BLaER1 treated with 17β-estradiol and CSF1 and Interleukin-3, amounts not matched to agents 10 nM and 100 nM (cell line): ENCODE data around the gene TMEM179.

Experiments
- H3K27ac ChIP-seq, 11 experiments: shearing (Covaris generic); formaldehyde crosslinking; 2 replicates each; pipeline ENCODE4 v1.8.1; 2022
- H3K27me3 ChIP-seq, 11 experiments: shearing (Covaris generic); formaldehyde crosslinking; 2 replicates each; pipeline ENCODE4 v1.8.1; 2022
- H3K36me3 ChIP-seq, 11 experiments: shearing (Covaris generic); formaldehyde crosslinking; 2 replicates each; pipeline ENCODE4 v1.8.1; 2022
- H3K4me1 ChIP-seq, 10 experiments: shearing (Covaris generic); formaldehyde crosslinking; 2 replicates each; pipeline ENCODE4 v1.8.1; 2022
- H3K4me2 ChIP-seq, 11 experiments: shearing (Covaris generic); formaldehyde crosslinking; 2 replicates each; pipeline ENCODE4 v1.8.1; 2022
- H3K4me3 ChIP-seq, 10 experiments: shearing (Covaris generic); formaldehyde crosslinking; 2 replicates each; pipeline ENCODE4 v1.8.1; 2022
- H3K9ac ChIP-seq, 11 experiments: shearing (Covaris generic); formaldehyde crosslinking; 2 replicates each; pipeline ENCODE4 v1.8.1; 2022
- H3K9me3 ChIP-seq, 11 experiments: shearing (Covaris generic); formaldehyde crosslinking; replicated peaks in 1 of 11; 2 replicates each; pipeline ENCODE4 v1.8.1; 2022
- H4K20me1 ChIP-seq, 11 experiments: shearing (Covaris generic); formaldehyde crosslinking; 2 replicates each; pipeline ENCODE4 v1.8.1; 2022
- Cebpa-rat ChIP-seq, 11 experiments: shearing (Covaris generic); IDR thresholded peaks; 2 replicates each; pipeline ENCODE4 v1.8.1; 2022

The TMEM179 gene

GRCh38 chr14:104650057-104650980 is 45.7 kb upstream of the TMEM179 start:
- H3K4me3 ChIP-seq: peak overlapping the region; percentile 60 to 76 (median 66)
- peak overlapping the region; percentile 75 to 87 (median 83) for H3K9ac ChIP-seq
- H3K4me1 ChIP-seq: peaks cover 45 to 60% (median 52%) of the 10 kb centered on the region in 10 experiments
- peak overlapping the region; percentile 60 to 90 (median 82); a peak in 21 of 22 replicates for H3K27ac ChIP-seq
- H3K4me2 ChIP-seq: peak overlapping the region; percentile 85 to 99 (median 92)
- H3K27me3 ChIP-seq: no peaks in the 10 kb centered on the region
- peaks cover 39 to 59% (median 52%) of the 10 kb centered on the region in 11 experiments for H3K9me3 ChIP-seq
- H4K20me1 ChIP-seq: no peaks in the 10 kb centered on the region
- H3K36me3 ChIP-seq: peaks cover 0 to 20% (median 7%) of the 10 kb centered on the region in 11 experiments; a peak in 9 of 22 replicates
- no peak for TF ChIP-seq Cebpa-rat (IDR thresholded peaks at IDR 0.05)

DNA sequence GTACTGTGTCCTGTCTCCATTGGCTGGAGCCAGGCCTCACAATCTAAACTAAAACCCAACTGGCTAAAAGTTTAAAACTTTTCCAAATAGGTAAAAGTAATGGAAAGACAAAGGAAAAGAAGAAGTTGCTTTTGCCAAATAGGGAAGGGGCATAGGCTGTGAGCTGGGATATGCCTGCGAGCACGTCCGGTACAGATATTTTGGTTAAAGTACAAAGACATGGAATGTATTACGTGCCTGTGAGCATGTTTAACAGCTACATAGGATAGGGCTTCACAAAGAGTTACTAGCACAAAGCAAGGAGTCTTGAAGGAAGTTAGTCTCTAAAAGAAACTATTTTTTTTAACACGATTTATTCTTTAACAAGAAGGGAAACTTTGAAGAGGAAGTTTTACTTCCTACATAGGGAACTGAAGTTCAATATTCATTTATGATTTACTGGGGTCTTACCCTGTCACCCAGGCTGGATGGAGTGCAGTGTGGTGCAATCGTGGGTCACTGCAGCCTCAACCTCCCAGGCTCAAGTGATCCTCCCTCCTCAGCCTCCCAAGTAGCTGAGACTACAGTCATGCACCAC is 43.0 kb upstream of the TMEM179 start:
- no peak overlapping the region for H3K4me3 ChIP-seq
- 0 out of 22 replicates have a peak overlapping the region, but pooled peaks of 1 of the 11 experiments have one; percentile 4 for H3K9ac ChIP-seq
- peaks cover 69 to 86% (median 76%) of the 10 kb centered on the region in 10 experiments for H3K4me1 ChIP-seq
- no peak; a peak in 1 of 22 replicates for TF ChIP-seq Cebpa-rat (IDR thresholded peaks at IDR 0.05)
- peaks cover 0 to 8% (median 0%) of the 10 kb centered on the region in 11 experiments; a peak in 5 of 22 replicates for H3K36me3 ChIP-seq
- no peaks in the 10 kb centered on the region for H3K27me3 ChIP-seq
- H3K9me3 ChIP-seq: peaks cover 18 to 36% (median 31%) of the 10 kb centered on the region in 11 experiments
- no peaks in the 10 kb centered on the region for H4K20me1 ChIP-seq
- H3K4me2 ChIP-seq: peak overlapping the region; percentile 22 to 74 (median 55)
- H3K27ac ChIP-seq: peak overlapping the region in 8 of 11 experiments; percentile 11 to 60 (median 28); a peak in 14 of 22 replicates

- Histone ChIP-seq H3K4me3 (0 out of 20 replicates have a peak overlapping the region, but pooled peaks of 1 of the 10 experiments have one; percentile 1), H3K36me3 (peaks cover 0 to 2% (median 0%) of the 10 kb centered on the region in 11 experiments; a peak in 2 of 22 replicates), H3K4me2 (peak overlapping the region; percentile 43 to 74 (median 68)), H3K9ac (peak overlapping the region in 6 of 11 experiments; percentile 3 to 31 (median 7); a peak in 5 of 22 replicates), H3K27me3 (no peaks in the 10 kb centered on the region), H3K27ac (peak overlapping the region in 7 of 11 experiments; percentile 14 to 62 (median 59); a peak in 11 of 22 replicates), H3K4me1 (peaks cover 74 to 93% (median 83%) of the 10 kb centered on the region in 10 experiments), H3K9me3 (peaks cover 10 to 24% (median 20%) of the 10 kb centered on the region in 11 experiments; a peak in 21 of 22 replicates), H4K20me1 (no peaks in the 10 kb centered on the region)
- TF ChIP-seq Cebpa-rat (IDR thresholded peaks at IDR 0.05): peak in 1 of 11 experiments; percentile 64; a peak in 2 of 22 replicates
Measured at GRCh38 chr14:104644656-104645378, 40.2 kb upstream of the TMEM179 start.

- peaks cover 75 to 92% (median 83%) of the 10 kb centered on the region in 10 experiments for H3K4me1 ChIP-seq
- peak overlapping the region; percentile 43 to 74 (median 68) for H3K4me2 ChIP-seq
- H3K9me3 ChIP-seq: peaks cover 10 to 24% (median 20%) of the 10 kb centered on the region in 11 experiments; a peak in 21 of 22 replicates
- no peak overlapping the region for H3K4me3 ChIP-seq
- no peak for TF ChIP-seq Cebpa-rat (IDR thresholded peaks at IDR 0.05)
- peak overlapping the region in 7 of 11 experiments; percentile 14 to 62 (median 59); a peak in 11 of 22 replicates for H3K27ac ChIP-seq
- peak overlapping the region in 6 of 11 experiments; percentile 3 to 35 (median 7); a peak in 4 of 22 replicates for H3K9ac ChIP-seq
- peaks cover 0 to 2% (median 0%) of the 10 kb centered on the region in 11 experiments; a peak in 2 of 22 replicates for H3K36me3 ChIP-seq
- no peaks in the 10 kb centered on the region for H3K27me3 ChIP-seq
- no peaks in the 10 kb centered on the region for H4K20me1 ChIP-seq
Measured at GRCh38 chr14:104644091-104644635, 39.6 kb upstream of the TMEM179 start.

- peaks cover 70 to 85% (median 79%) of the 10 kb centered on the region in 10 experiments for H3K4me1 ChIP-seq
- H3K9me3 ChIP-seq: peaks cover 10 to 24% (median 20%) of the 10 kb centered on the region in 11 experiments; a peak in 21 of 22 replicates
- H3K27me3 ChIP-seq: no peaks in the 10 kb centered on the region
- H3K4me2 ChIP-seq: peak overlapping the region in 8 of 11 experiments; percentile 12 to 74 (median 70); a peak in 9 of 22 replicates
- H3K36me3 ChIP-seq: peaks cover 0 to 2% (median 0%) of the 10 kb centered on the region in 11 experiments; a peak in 2 of 22 replicates
- no peaks in the 10 kb centered on the region for H4K20me1 ChIP-seq
- no peak for TF ChIP-seq Cebpa-rat (IDR thresholded peaks at IDR 0.05)
- peak overlapping the region in 1 of 11 experiments; percentile 35; a peak in 1 of 22 replicates for H3K9ac ChIP-seq
- no peak overlapping the region for H3K4me3 ChIP-seq
- peak overlapping the region in 2 of 11 experiments; percentile 55 to 87; a peak in 3 of 22 replicates for H3K27ac ChIP-seq
Measured at GRCh38 chr14:104643306-104643705, 38.7 kb upstream of the TMEM179 start.

- Histone ChIP-seq H3K27ac (peak overlapping the region; percentile 47 to 87 (median 79); a peak in 21 of 22 replicates), H3K9ac (peak overlapping the region; percentile 63 to 80 (median 74); a peak in 21 of 22 replicates), H3K36me3 (peaks cover 0 to 2% (median 0%) of the 10 kb centered on the region in 11 experiments; a peak in 2 of 22 replicates), H3K4me1 (peaks cover 62 to 77% (median 71%) of the 10 kb centered on the region in 10 experiments), H3K4me2 (peak overlapping the region; percentile 58 to 87 (median 78)), H3K27me3 (no peaks in the 10 kb centered on the region), H3K9me3 (peaks cover 10 to 24% (median 20%) of the 10 kb centered on the region in 11 experiments; a peak in 21 of 22 replicates), H3K4me3 (no peak overlapping the region; a peak in 1 of 20 replicates), H4K20me1 (no peaks in the 10 kb centered on the region)
- TF ChIP-seq Cebpa-rat (IDR thresholded peaks at IDR 0.05): no peak
Measured at GRCh38 chr14:104642540-104642868, 37.9 kb upstream of the TMEM179 start.

DNA sequence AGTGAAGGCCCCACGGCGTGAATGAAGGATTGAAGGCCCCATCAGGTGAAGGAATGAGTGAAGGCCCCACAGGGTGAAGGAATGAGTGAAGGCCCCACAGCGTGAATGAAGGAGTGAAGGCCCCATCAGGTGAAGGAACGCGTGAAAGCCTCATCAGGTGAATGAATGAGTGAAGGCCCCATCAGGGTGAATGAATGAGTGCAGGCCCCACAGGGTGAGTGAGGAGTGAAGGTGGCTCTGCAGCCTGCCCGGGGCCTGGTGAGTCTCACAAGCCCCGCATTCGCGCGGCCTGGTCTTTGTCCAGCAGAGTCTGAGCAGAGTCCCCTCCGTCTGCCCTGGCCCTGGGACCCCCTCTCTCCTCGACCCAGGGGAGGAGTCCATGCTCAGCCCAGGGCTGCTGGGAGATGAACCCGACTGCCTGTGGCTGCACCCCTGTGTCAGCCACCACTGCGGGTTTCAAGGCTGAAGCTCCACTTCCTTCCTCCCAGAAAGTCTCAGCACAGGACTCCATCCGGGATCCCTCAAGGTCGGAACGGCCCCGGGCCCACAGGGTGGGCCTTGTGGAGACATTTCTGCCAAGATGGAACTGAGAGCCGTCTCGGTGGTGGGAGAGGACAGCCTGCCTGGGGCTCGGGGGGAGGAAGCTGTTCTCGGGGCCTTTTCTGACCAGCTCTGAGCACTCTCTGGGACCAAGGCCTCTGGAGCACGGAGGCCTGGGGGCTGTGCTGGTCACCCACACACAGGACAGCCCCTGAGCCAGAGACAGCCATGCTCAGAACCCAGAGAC is 37.4 kb upstream of the TMEM179 start:
- peaks cover 56 to 73% (median 66%) of the 10 kb centered on the region in 10 experiments for H3K4me1 ChIP-seq
- peak overlapping the region; percentile 63 to 80 (median 74) for H3K9ac ChIP-seq
- no peaks in the 10 kb centered on the region for H3K27me3 ChIP-seq
- no peaks in the 10 kb centered on the region for H4K20me1 ChIP-seq
- no peak for TF ChIP-seq Cebpa-rat (IDR thresholded peaks at IDR 0.05)
- H3K4me3 ChIP-seq: no peak overlapping the region; a peak in 2 of 20 replicates
- peak overlapping the region; percentile 47 to 87 (median 79); a peak in 21 of 22 replicates for H3K27ac ChIP-seq
- peak overlapping the region; percentile 58 to 87 (median 78) for H3K4me2 ChIP-seq
- peaks cover 8 to 20% (median 16%) of the 10 kb centered on the region in 11 experiments; a peak in 21 of 22 replicates for H3K9me3 ChIP-seq
- peaks cover 0 to 2% (median 0%) of the 10 kb centered on the region in 11 experiments; a peak in 2 of 22 replicates for H3K36me3 ChIP-seq
